ENCODE data around the gene EXOC2. TPM values are rescaled to one million over a fixed set of nuclear protein-coding genes. Genes with fewer than 3 reads are reported as not detected.

The EXOC2 gene
- total RNA-seq (2014; rRNA removed; shearing (Covaris generic)), result 57.0 and 62.4 TPM in 2 replicates

GRCh38 chr6:692858-693722 is at the start of gene EXOC2:
Gene EXOC2 (minus strand): TSS chr6:693139. CDS start chr6:637818, 55,321 bp downstream.
- DNase-seq (ENCODE audit: low spot score), result peak; percentile 84

DNA sequence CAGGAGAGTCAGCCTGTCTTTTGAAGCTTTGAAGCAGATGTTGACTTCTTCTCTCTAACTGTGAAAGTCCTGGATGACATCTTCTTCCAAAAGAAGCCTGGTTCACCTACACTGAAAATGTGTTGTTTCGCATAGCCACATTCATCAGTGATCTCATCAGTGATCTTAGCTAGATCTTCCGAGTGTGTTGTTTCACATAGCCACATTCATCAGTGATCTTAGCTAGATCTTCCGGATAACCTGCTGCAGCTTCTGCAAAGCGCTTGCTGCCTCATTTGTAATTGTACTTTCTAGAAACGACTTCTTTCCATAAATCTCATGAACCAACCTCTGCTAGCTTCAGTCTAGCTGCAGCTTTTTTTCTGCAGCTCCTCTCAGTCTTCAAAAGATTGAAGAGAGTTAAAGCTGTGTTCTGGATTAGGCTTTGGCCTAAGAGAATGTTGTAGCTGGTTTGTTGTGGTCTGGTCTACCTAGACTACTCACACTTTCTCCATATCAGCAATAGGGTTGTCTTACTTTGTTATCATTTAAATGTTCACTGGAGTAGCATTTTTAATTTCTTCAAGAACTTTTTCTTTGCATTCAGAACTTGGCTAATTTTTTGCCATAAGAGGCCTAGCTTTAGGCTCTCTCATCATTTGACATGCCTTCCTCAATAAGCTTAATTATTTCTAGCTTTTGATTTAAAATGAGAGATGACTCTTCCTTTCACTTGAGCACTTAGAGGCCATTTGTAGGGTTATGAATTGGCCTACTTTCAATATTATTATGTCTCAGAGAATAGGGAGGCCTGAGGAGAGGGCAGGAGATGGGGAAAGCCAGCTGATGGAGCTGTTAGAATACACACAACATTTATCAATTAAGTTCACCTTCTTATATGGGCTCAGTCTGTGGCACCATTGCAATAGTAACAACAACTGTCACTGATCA is 48.7 kb upstream of the EXOC2 start:
- DNase-seq (ENCODE audit: low spot score), result no peak

DNA sequence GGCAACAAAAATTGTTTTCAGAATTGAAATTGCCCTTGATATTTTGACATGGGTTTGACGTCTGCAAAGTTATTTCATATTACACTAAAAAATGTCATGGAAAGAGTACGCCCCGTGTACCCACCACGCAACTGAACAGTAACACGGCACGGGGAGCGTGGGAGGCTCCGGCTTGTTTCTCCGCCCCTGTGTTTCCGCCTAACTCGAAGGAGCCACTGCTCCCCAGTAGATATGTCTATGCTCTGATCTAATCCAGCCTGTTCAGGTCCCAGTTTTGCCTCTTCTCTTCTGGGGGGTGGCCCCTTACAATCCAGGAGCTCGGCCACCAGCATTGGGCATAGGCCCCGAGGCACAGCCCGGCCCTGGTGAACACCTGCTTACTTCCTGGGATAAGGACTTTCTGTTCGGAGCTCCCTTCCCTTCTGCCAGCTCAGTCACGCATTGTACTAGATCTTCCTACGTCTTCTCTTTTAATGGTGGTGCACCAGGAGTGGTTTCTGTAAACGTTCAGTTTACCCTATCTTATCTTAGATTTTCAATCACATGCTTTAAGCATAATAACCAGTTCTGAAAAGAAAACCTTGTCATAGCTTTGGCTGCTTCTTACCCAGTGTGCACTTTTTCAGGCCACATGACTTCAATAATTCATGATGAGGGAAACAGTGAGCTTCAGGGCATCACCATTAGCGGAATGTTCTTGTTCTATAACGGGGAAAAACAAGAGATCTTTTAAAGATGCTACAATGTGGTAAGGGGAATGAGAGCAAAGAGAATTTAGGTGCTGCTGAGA is 43.9 kb upstream of the EXOC2 start:
- no peak for DNase-seq (ENCODE audit: low spot score)

GRCh38 chr6:733431-734219 is 40.7 kb upstream of the EXOC2 start:
- DNase-seq (ENCODE audit: low spot score), result no peak

- DNase-seq (ENCODE audit: low spot score), result no peak
Measured at GRCh38 chr6:731924-732323, 39.0 kb upstream of the EXOC2 start.

- DNase-seq (ENCODE audit: low spot score), result no peak
Measured at GRCh38 chr6:729606-730320, 36.8 kb upstream of the EXOC2 start.

DNA sequence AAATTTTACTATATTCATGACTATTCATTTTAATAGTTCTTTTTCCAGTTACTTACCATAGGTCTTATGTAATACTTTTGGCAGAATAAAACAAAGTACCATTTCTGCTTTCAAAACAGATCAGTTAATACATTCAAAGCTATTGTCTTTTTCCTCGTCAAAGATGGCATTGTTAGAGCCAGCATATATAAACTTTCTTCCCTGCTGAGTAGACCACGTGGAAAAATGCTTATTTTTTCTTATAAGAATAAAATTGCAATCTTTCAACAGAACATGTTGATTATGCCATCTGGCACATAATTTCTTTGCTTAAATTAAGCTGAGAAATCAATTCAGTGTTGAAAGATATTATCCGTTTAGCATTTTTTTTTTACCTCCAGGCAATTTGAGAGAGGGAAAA is 34.9 kb upstream of the EXOC2 start:
- DNase-seq (ENCODE audit: low spot score), result no peak

DNA sequence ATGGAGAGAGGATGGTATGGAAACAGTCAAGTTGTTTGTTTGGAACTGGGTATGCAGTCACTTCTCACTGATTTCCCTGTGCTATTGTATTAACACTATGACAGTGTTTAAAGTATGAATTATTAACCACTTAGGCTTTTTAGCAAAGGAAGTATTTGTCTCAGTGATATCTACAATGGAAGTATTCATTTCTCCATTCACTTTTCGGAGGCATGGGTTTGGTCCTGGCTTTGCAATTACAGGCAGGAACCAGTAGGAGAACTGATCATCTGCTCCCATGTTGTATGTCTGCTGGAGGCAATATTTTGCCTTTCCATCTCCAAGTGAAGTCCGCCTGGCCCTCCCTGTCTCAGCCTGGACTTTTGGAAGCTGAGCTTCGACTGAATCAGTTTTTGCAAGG is 30.6 kb upstream of the EXOC2 start:
- DNase-seq (ENCODE audit: low spot score), result no peak

- peak; percentile 30 for DNase-seq (ENCODE audit: low spot score)
Measured at GRCh38 chr6:722608-723007, 29.7 kb upstream of the EXOC2 start.

DNA sequence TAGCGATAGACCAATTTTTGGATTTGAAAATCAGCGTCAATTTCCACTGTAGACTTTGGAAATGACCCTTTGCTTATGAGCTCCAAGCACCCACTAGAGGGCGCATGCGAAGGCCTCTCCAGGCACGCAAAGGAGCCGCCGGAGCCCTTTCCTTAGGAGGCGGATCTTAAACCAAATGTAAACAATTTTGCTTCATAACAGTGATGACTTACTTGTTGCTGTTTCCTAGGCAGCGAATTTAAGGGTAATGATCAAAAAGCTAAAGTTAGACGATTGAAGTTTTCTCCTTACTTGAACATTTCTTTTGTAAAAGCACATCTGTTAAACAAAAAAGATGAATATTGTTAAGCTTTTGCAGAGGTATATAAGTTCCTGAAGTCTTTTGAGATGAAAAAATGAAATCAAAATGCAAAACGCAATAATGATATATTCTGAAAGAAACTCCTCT is 29.2 kb upstream of the EXOC2 start:
- peak; percentile 86 for DNase-seq (ENCODE audit: low spot score)

DNA sequence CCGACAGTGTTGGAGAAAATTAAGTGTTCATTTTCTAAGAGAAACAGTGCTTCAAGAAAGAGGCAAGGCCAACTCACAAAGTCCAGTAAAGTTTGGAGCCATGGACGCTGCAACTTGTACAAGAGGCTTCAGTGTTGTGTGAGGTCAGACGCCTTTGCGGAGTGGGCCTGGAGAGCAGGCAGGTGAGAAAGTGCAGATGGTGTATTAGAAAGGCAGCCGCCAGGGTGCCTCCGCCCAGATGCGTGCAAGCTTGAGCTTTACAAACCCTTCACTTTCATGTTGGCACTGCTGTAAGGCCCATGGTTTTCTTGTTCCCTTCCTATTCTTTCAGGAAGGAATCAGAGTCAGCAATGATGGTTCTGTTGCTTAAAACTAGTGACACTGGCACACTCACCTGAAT is 25.4 kb upstream of the EXOC2 start:
- DNase-seq (ENCODE audit: low spot score), result no peak

DNA sequence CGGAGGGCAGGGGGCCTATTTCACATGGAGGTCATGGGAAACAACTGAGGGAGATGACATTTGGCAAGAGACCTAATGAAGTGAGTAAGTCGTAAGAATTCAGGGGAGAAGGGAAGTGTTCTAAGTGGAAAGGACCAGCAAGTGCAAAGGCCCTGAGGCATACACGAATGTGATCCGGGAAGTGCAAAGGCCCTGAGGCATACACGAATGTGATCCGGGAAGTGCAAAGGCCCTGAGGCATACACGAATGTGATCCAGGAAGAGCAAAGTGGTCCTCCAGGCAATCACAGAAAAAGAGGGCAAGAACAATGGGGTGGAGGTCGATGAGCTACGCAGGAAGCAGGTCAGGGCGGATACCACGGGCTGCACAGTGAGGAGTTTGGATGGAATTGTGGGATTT is 24.2 kb upstream of the EXOC2 start:
- DNase-seq (ENCODE audit: low spot score), result no peak

GRCh38 chr6:715709-716491 is 23.0 kb upstream of the EXOC2 start:
- DNase-seq (ENCODE audit: low spot score), result peak; percentile 95

- no peak for DNase-seq (ENCODE audit: low spot score)
Measured at GRCh38 chr6:714100-714499, 21.2 kb upstream of the EXOC2 start.

DNA sequence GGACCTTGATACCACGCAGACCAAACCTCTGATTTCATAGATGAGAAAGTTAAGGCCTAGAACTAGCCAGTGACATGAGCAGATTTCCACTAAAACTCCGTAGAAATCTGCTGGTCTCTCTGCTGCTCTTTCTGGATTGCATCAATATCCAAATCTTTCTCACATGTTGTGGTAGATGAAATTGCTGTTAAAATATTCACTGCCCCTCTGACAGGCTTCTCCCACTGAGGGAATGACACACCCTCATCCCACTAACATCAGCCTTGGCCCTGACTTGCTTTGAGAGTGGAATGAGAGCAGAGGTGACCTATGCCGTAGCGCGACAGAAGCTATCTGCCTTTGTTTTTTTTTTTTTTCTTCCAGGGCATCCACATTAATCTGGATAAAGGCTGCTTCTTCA is 20.4 kb upstream of the EXOC2 start:
- DNase-seq (ENCODE audit: low spot score), result no peak

- DNase-seq (ENCODE audit: low spot score), result no peak
Measured at GRCh38 chr6:712805-713204, 19.9 kb upstream of the EXOC2 start.

GRCh38 chr6:711925-712324 is 19.0 kb upstream of the EXOC2 start:
- DNase-seq (ENCODE audit: low spot score), result no peak

- DNase-seq (ENCODE audit: low spot score), result peak; percentile 87
Measured at GRCh38 chr6:710601-711571, 17.9 kb upstream of the EXOC2 start.
